HG02798 (cell line): ENCODE data around the gene MYO1E.
A peak's percentile ranks its signal among the peaks of the same experiment; 100 is the strongest.
"Not testable (repeated sequence)": the region's sequence is repeated elsewhere in the genome, so short reads cannot be mapped to it uniquely, and the experiment has no call there.

Experiments used
- ATAC-seq: cut with Tn5 transposase; IDR thresholded peaks from one replicate; pipeline ENCODE4 v1.9.1; 2021; ENCODE audit warnings: mild to moderate bottlenecking; ENCODE audit not compliant: unreplicated experiment, poor library complexity

The MYO1E gene

GRCh38 chr15:59298225-59298853 lies 74.3 kb downstream of the MYO1E start:
- peak; percentile 70 for ATAC-seq

- ATAC-seq = no peak
Observed at GRCh38 chr15:59296181-59296617, 76.5 kb downstream of the MYO1E start.

DNA sequence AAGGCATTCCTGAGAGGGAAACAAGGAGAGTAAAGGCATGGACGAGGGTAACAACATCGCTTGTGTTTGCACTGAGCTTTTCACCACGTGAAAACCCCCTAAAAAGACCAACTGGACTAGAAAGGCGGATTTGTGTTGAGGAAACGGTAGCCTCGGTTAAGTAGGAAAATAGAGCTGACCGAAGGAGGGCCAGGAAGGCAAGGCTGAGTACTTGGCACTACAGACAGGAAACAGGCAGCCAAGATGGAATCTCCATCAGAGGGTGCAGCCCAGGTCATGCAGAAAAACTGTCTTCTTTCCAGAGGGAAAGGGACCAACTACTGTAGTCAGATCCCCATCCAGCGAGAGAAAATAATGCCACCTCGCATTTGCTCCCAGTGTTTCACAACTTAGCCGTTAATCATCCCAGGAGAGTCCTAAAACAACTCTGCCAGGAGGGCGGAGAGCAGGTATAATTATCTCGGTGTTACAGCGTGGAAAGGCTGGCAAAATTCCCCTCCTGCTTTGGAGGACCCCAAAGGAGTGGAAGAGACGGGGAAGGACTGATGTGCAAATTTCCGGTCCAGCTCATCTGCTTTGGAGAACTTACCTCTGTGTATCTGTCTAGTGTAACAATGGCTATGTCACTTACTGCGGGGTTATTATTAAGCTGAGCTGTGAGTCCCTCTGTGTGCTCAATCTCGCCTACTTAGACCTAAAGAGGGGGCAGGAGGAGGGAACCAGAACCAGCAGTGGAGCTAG lies 77.2 kb downstream of the MYO1E start:
- ATAC-seq = no peak

GRCh38 chr15:59294574-59295260 lies 78.0 kb downstream of the MYO1E start:
- no peak for ATAC-seq

- ATAC-seq = no peak
Observed at GRCh38 chr15:59292442-59293151, 80.1 kb downstream of the MYO1E start.

DNA sequence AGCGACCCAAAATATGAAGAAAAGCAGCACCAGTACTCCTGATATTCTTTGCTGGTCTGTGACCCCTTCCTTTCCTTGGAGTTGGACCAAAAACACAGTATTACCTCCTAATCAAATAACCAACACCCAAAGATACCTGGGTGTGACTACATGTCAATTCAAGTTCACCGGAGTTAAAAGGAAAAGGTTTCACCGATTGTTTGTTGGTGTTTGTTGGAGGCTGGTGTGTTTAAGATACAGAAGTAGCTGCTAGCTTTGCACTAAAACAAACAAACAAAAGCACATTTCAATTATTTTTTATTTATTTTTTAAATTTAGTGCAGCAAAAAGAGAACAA lies 81.5 kb downstream of the MYO1E start:
- ATAC-seq = no peak

- ATAC-seq = peak; percentile 54
Observed at GRCh38 chr15:59290295-59291212, 82.1 kb downstream of the MYO1E start.

- ATAC-seq = no peak
Observed at GRCh38 chr15:59289574-59289973, 83.1 kb downstream of the MYO1E start.

GRCh38 chr15:59283717-59284391 lies 88.8 kb downstream of the MYO1E start:
- no peak for ATAC-seq

GRCh38 chr15:59282515-59283337 lies 89.9 kb downstream of the MYO1E start:
- ATAC-seq = no peak

- ATAC-seq = no peak
Observed at GRCh38 chr15:59281699-59282098, 91.0 kb downstream of the MYO1E start.

DNA sequence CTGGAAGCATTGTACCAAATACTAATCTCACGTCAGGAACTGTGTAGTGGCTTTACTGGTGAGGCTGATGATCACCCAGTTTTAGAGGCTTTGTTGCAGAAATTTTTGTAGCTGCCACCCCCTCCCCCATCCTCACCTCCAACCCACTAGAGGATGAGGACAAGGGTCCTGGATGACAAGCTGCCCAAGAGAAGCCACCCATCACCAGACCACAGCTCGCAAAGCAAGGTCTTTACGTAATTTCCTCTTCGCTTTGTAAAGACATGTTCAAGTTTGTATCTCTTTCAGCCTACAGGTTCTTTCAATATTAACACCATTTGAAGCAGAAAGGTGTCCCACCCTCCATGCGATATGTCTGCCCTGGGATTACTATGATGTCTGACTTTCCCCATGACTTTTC lies 91.8 kb downstream of the MYO1E start:
- ATAC-seq = no peak

DNA sequence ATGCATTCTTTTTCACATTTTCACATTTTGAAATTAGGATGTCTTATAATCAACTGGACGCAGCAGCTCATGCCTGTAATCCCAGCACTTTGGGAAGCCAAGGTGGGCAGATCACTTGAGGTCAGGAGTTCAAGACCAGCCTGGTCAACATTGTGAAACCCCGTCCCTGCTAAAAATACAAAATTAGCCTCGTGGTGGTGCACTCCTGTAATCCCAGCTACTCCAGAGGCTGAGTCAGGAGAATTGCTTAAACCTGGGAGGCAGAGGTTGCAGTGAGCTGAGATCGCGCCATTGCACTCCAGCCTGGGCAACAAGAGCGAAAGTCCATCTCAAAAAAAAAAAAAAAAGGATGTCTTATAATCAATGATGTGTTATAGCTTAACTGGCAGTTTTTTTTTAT lies 92.4 kb downstream of the MYO1E start:
- not testable (repeated sequence) for ATAC-seq

- ATAC-seq = no peak
Observed at GRCh38 chr15:59279023-59279422, 93.6 kb downstream of the MYO1E start.

DNA sequence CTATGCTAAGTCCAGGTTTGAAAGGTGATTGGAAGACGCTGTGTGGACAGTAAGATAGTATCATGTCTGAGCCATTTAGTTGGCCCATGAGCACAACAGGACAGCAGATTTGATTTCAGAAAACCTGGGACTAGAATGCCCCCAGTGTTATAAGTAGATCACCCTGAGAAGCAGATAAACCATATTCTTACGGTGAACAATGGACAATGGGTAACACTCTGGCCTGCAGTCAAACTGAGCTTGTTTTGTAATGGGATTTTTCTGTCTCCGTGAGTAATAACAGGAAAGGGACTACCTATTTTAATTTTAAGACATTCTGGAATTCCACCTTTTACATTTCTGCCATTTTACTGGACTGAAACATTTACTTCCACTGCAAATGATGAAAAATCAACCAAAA lies 94.6 kb downstream of the MYO1E start:
- no peak for ATAC-seq

- ATAC-seq = no peak
Observed at GRCh38 chr15:59276225-59277178, 96.2 kb downstream of the MYO1E start.
